ES-I3 (cell line): ENCODE results near the gene SDK2.

ENCODE experiments used
- H3K36me3 ChIP-seq: 2 replicates; pipeline ENCODE4 v1.6.1; 2013; ENCODE audit warnings: mild to moderate bottlenecking, low read length, control low read depth, moderate library complexity; ENCODE audit not compliant: insufficient read depth
- H3K4me1 ChIP-seq: 2 replicates; pipeline ENCODE4 v1.6.1; 2013; ENCODE audit warnings: mild to moderate bottlenecking, control low read depth, low read length; ENCODE audit not compliant: insufficient read depth
- H3K9ac ChIP-seq: 2 replicates; pipeline ENCODE4 v1.6.1; 2013; ENCODE audit warnings: low read depth, mild to moderate bottlenecking, low read length, moderate library complexity
- H3K9me3 ChIP-seq: 2 replicates; pipeline ENCODE4 v1.6.1; 2013; ENCODE audit warnings: mild to moderate bottlenecking, low read length, moderate library complexity; ENCODE audit not compliant: control insufficient read depth, insufficient read depth

Gene SDK2

DNA sequence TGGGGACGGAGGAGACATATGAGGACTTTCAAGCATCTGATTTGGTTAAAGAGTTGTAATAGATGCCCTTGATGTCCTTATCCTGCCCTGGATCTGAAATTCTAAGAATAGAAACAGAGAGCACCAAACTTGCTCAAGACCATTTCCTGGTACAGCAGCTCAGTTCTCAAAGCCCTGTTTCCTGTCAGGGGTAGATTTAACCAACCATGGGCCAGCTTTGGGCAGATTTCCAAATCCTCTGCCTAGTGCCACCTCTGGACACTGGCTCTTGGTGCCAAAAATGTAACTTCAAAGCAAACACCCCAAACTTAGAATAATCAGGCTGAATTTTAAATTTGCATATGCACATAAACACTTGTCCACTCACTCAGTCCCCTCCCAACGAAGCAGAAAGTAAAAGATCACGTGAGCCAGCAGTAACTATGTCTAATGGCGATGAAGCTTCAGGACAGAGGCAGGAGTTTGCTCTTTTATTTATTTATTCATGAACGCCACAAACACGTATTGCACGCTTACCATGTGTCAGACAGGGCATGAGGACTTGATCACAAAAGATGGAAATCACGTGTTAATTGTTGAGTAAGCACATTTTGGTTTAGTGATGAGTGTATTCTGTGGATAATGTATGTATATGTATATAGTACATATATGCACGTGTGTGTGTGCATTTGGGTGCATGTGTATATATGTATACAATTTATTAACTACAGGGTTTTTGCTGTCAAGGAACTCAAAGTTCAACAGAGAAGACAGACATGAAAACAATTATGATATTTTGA, 23.1 kb upstream of the SDK2 start:
- Histone ChIP-seq H3K4me1 (no peaks in the 10 kb centered on the region), H3K9ac (no peak overlapping the region), H3K36me3 (no peaks in the 10 kb centered on the region), H3K9me3 (no peaks in the 10 kb centered on the region)

DNA sequence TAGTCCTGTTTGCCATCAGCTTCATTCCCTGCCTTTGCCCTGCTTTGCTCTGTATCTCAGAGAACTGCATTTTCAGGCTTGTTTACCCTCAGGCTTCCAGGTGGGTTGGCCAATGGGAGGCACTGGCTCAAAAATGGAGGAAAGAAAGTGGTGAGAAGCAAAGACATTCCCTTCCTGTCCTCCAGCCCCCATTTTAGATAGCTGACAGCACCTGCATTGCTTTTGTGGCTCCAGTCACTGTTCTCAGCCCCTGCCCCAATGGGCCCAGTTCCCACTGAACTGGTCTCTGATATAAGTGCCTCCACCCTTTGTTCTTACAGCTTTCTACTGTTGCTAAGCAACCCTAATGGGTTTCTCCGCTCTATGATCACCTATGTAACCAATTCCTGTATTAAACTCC, 19.4 kb upstream of the SDK2 start:
- Histone ChIP-seq H3K9ac (no peak overlapping the region), H3K9me3 (no peaks in the 10 kb centered on the region), H3K4me1 (no peaks in the 10 kb centered on the region), H3K36me3 (no peaks in the 10 kb centered on the region)

- Histone ChIP-seq H3K36me3 (no peaks in the 10 kb centered on the region), H3K4me1 (no peaks in the 10 kb centered on the region)
Observed at GRCh38 chr17:73660366-73660765, 16.1 kb upstream of the SDK2 start.

GRCh38 chr17:73658821-73659515, 14.7 kb upstream of the SDK2 start:
- Histone ChIP-seq H3K9me3 (0 out of 2 replicates have a peak, but pooled peaks cover 2% of the 10 kb centered on the region), H3K9ac (no peak overlapping the region), H3K4me1 (no peaks in the 10 kb centered on the region), H3K36me3 (no peaks in the 10 kb centered on the region)

More at GRCh38 chr17:73660366-73660765, 16.1 kb upstream of the SDK2 start:
- Histone ChIP-seq H3K9ac (no peak overlapping the region), H3K9me3 (no peaks in the 10 kb centered on the region)

DNA sequence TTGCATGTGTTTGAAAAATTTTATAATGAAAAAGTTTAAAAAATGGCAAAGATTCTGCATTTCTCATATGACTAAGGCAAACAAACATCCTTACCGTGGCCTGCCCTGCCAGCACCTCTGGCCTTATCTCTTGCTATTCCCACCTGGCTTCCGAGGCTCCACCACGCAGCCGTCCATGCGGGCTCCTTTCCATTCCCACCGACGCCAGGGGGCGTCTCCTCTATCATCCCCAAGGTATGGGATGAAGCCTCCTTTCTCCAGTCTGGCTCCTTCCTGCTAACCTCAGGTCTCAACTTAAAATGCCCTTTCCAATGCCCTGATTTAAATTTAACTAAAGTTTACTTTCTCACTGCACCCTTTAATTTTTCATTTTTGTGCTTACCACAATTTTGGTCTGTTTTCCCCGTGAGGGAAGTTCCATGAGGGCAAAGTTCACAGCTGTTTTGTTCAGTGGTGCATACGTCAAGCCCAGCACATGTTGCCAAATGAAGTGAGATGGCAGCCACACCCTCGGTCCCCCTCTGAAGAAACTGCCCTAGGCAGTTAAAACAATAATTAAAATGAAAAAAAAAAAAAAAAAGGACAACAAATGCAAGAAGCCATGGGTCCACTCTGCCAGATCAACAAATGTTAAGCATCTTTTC, 13.3 kb upstream of the SDK2 start:
- H3K4me1 ChIP-seq, result peaks cover 5% of the 10 kb centered on the region; the same call in 1 of the 2 replicates
- H3K9me3 ChIP-seq, result 0 out of 2 replicates have a peak, but pooled peaks cover 4% of the 10 kb centered on the region
- H3K36me3 ChIP-seq, result no peaks in the 10 kb centered on the region
- no peak overlapping the region for H3K9ac ChIP-seq

GRCh38 chr17:73654241-73654640, 10.0 kb upstream of the SDK2 start:
- Histone ChIP-seq H3K9me3 (0 out of 2 replicates have a peak, but pooled peaks cover 4% of the 10 kb centered on the region), H3K4me1 (peaks cover 9% of the 10 kb centered on the region; the same call in 1 of the 2 replicates), H3K9ac (no peak overlapping the region), H3K36me3 (no peaks in the 10 kb centered on the region)

DNA sequence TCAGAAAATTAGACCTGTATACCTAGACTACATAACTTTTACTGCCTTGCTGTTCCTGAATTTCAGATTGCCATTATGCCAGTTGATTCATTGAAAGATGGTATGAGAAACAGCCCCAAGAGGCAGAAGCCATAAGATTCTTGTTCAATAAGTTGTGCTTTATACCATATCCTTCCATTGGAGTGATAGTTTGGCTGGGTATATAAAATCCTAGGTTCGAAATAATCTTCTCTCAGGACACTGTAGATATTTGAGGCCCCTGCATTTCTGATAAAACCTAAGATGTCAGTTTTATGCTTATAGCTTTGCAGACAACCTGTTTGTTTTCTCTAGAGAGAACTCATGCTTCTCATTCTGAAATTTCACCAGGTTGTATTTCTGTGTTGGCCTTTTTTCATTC, 9.6 kb upstream of the SDK2 start:
- Histone ChIP-seq H3K9ac (no peak overlapping the region), H3K36me3 (no peaks in the 10 kb centered on the region), H3K4me1 (peaks cover 9% of the 10 kb centered on the region; the same call in 1 of the 2 replicates), H3K9me3 (0 out of 2 replicates have a peak, but pooled peaks cover 4% of the 10 kb centered on the region)

GRCh38 chr17:73652886-73653480, 8.7 kb upstream of the SDK2 start:
- no peaks in the 10 kb centered on the region for H3K36me3 ChIP-seq
- no peak overlapping the region for H3K9ac ChIP-seq

GRCh38 chr17:73650617-73651200, 6.5 kb upstream of the SDK2 start:
- Histone ChIP-seq H3K9me3 (0 out of 2 replicates have a peak, but pooled peaks cover 4% of the 10 kb centered on the region), H3K36me3 (no peaks in the 10 kb centered on the region), H3K9ac (no peak overlapping the region), H3K4me1 (peaks cover 22% of the 10 kb centered on the region)

More at GRCh38 chr17:73652886-73653480, 8.7 kb upstream of the SDK2 start:
- peaks cover 9% of the 10 kb centered on the region; the same call in 1 of the 2 replicates for H3K4me1 ChIP-seq
- H3K9me3 ChIP-seq, result 0 out of 2 replicates have a peak, but pooled peaks cover 4% of the 10 kb centered on the region

- Histone ChIP-seq H3K4me1 (peaks cover 23% of the 10 kb centered on the region), H3K9ac (no peak overlapping the region), H3K36me3 (no peaks in the 10 kb centered on the region), H3K9me3 (0 out of 2 replicates have a peak, but pooled peaks cover 4% of the 10 kb centered on the region)
Observed at GRCh38 chr17:73650140-73650539, 5.9 kb upstream of the SDK2 start.

DNA sequence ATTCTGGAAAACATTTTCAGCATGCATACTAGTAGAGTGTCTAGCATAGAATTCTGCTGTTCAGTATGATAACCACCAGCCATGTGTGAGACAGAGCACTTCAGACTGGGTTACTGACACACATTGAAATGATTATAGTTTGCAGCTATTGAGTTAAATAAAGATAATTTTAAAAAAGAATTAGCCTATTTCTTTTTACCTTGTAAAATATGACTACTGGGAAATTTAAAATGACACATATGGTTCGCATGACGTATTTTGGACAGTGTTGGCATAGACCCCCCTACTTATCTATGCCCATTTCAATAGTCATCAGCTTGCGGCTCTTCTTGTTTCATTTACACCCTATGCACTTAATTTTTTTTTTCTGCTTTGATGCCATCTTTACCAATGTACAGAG, 4.7 kb upstream of the SDK2 start:
- 0 out of 2 replicates have a peak, but pooled peaks cover 2% of the 10 kb centered on the region for H3K9me3 ChIP-seq
- H3K9ac ChIP-seq, result no peak overlapping the region
- H3K4me1 ChIP-seq, result peaks cover 23% of the 10 kb centered on the region
- no peaks in the 10 kb centered on the region for H3K36me3 ChIP-seq

GRCh38 chr17:73648543-73648820, 4.2 kb upstream of the SDK2 start:
- Histone ChIP-seq H3K4me1 (peaks cover 23% of the 10 kb centered on the region), H3K9me3 (no peaks in the 10 kb centered on the region), H3K36me3 (no peaks in the 10 kb centered on the region), H3K9ac (no peak overlapping the region)

DNA sequence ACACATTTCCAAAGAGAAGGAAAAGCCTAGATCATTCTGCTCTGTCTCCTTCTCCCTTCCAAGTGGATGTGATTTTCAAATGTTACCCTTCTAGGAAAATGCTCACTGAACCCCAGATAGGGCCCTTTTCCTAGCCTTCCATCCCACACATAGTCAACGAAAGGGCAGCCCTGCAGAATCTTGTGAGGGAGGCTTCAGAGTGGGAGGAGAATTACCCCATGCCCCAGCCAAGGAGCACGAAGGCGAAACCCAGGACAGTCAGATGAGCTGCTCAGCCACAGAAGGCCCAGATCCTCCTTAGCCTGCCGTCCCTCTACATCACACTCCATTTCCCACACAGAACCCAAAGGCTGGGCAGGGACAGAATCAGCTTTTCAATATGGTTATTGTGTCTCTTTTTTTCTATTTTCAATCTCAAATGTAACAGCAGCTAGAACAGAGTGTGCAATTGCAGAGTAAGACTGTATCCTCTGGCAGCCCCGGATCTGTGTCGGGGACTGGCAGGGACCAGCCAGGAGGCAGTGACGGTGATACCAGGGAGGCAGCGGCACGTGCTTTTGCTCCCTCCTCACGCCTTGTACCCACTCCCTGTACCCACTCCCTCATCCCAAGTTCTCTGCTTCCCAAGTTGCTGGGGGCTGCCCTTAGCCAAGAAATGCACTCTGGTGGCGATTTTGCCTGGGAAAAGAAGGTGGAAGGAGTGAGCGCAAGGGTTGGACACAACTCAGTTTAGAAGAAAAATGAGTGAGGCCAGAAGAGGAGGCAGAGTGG, 3.7 kb upstream of the SDK2 start:
- Histone ChIP-seq H3K9ac (no peak overlapping the region), H3K4me1 (peaks cover 22% of the 10 kb centered on the region), H3K9me3 (no peaks in the 10 kb centered on the region), H3K36me3 (no peaks in the 10 kb centered on the region)
